OCI-LY7 (cell line): ENCODE measurements around the gene STPG1. TPM values are rescaled to one million over a fixed set of nuclear protein-coding genes. Genes with fewer than 3 reads are reported as not detected.

Experiments used
- BruUV-seq: library from RNA; stranded (reverse); fragments of 400-500 nt; replicated peaks from 2 replicates; lab custom pipeline; 2021; lab: Mats Ljungman, UMichigan
- CTCF ChIA-PET: fragments of 300-600 bp; sonication (Branson Sonifier 250); formaldehyde crosslinking; loops from one replicate; lab custom pipeline; 2022; ENCODE audit warnings: antibody characterized with exemption; ENCODE audit not compliant: unreplicated experiment; lab: Charles Lee
- POLR2A ChIA-PET: fragments of 300-600 bp; sonication (Branson Sonifier 250); formaldehyde crosslinking; loops from one replicate; lab custom pipeline; 2022; ENCODE audit warnings: antibody characterized with exemption; lab: Charles Lee
- DNase-seq: peaks from one replicate; pipeline ENCODE4 v3.0.0-alpha.2; 2015; ENCODE audit warnings: low spot score
- H2AFZ ChIP-seq: fragments of 200-600 bp; sonication (generic), shearing (Covaris generic); 2 replicates; pipeline ENCODE4 v1.6.1; 2014; ENCODE audit warnings: mild to moderate bottlenecking, antibody characterized with exemption, low read length, moderate library complexity
- H3K27ac ChIP-seq: fragments of 200-600 bp; sonication (generic); 2 replicates; pipeline ENCODE4 v1.5.1; 2014; ENCODE audit warnings: mixed run types, low read depth, mild to moderate bottlenecking, moderate library complexity, low read length, inconsistent platforms; ENCODE audit not compliant: poor library complexity, severe bottlenecking
- H3K36me3 ChIP-seq: fragments of 200-600 bp; sonication (generic); 2 replicates; pipeline ENCODE4 v1.6.1; 2014; ENCODE audit warnings: mild to moderate bottlenecking, antibody characterized with exemption, low read length, moderate library complexity, mixed read lengths; ENCODE audit not compliant: insufficient read depth
- H3K4me1 ChIP-seq: fragments of 200-600 bp; sonication (generic); 2 replicates; pipeline ENCODE4 v1.5.1; 2014; ENCODE audit warnings: mild to moderate bottlenecking, low read length; ENCODE audit not compliant: insufficient read depth, poor library complexity, severe bottlenecking
- H3K4me2 ChIP-seq: fragments of 200-600 bp; sonication (generic); 2 replicates; pipeline ENCODE4 v1.6.1; 2014; ENCODE audit warnings: mild to moderate bottlenecking, low read length
- H3K4me3 ChIP-seq: fragments of 200-600 bp; sonication (generic); 2 replicates; pipeline ENCODE4 v1.5.1; 2014; ENCODE audit warnings: mild to moderate bottlenecking, low read depth, low read length; ENCODE audit not compliant: poor library complexity, severe bottlenecking
- H3K79me2 ChIP-seq: fragments of 200-600 bp; sonication (generic); 2 replicates; pipeline ENCODE4 v1.6.1; 2016; ENCODE audit warnings: low read depth, mild to moderate bottlenecking, low read length, moderate library complexity, mixed read lengths; ENCODE audit not compliant: insufficient read depth
- H3K9me2 ChIP-seq: fragments of 200-600 bp; sonication (generic); 2 replicates; pipeline ENCODE4 v1.6.1; 2016; ENCODE audit warnings: mild to moderate bottlenecking, low read length, mixed read lengths; ENCODE audit not compliant: insufficient read depth
- H3K9me3 ChIP-seq: fragments of 200-600 bp; sonication (generic); 2 replicates; pipeline ENCODE4 v1.6.1; 2014; ENCODE audit warnings: mild to moderate bottlenecking, mixed run types, low read length, mixed read lengths
- H4K20me1 ChIP-seq: fragments of 200-600 bp; sonication (generic); 2 replicates; pipeline ENCODE4 v1.6.1; 2014; ENCODE audit warnings: mild to moderate bottlenecking, antibody characterized with exemption, low read length, moderate library complexity, mixed read lengths; ENCODE audit not compliant: insufficient read depth
- CTCF ChIP-seq: fragments of 200-600 bp; sonication (generic); conservative IDR thresholded peaks from 2 replicates; pipeline ENCODE4 v1.5.1; 2014; ENCODE audit warnings: mild to moderate bottlenecking, antibody characterized with exemption, low read length, moderate library complexity, mixed read lengths
- EZH2phosphoT487 ChIP-seq: fragments of 200-600 bp; sonication (generic); IDR thresholded peaks from 2 replicates; pipeline ENCODE4 v1.6.1; 2018; ENCODE audit warnings: low read depth, borderline replicate concordance, mild to moderate bottlenecking, mixed run types, antibody characterized with exemption, low read length, moderate library complexity, mixed read lengths
- intact Hi-C: fragments of 100-400 bp; cut with micrococcal nuclease; formaldehyde crosslinking; loops from one replicate; pipeline ENCODE4 v1.10.0; 2022; ENCODE audit not compliant: unreplicated experiment
- total RNA-seq, 2 experiments: library from RNA; depleted of rRNA in 1 of 2; stranded (reverse); fragments of >200 nt in 1 of 2; shearing (Covaris generic) in 1 of 2; gene quantifications; 2 replicates each; pipeline ENCODE4 v1.2.3, GENCODE V29; 2014 to 2022

STPG1 gene
- total RNA-seq, 2 experiments from 2014 or later = 5.1 to 9.6 TPM

GRCh38 chr1:24327891-24328290 lies 85.7 kb downstream of the STPG1 start:
- no peak for TF ChIP-seq CTCF
- TF ChIP-seq EZH2phosphoT487 = no peak
- Histone ChIP-seq H3K4me2 (no peak overlapping the region), H4K20me1 (no peaks in the 10 kb centered on the region), H3K36me3 (no peaks in the 10 kb centered on the region), H3K9me3 (no peaks in the 10 kb centered on the region), H3K4me1 (peaks cover 5% of the 10 kb centered on the region), H3K4me3 (no peak overlapping the region), H3K27ac (no peak overlapping the region), H3K9me2 (no peaks in the 10 kb centered on the region), H2AFZ (no peak overlapping the region), H3K79me2 (no peaks in the 10 kb centered on the region)
- intact Hi-C loops = no loop called here
- POLR2A ChIA-PET = no interaction called here
- no TSS peak for BruUV-seq
- CTCF ChIA-PET = no interaction called here
- no peak for DNase-seq

- POLR2A ChIA-PET = no interaction called here
- no TSS peak for BruUV-seq
- CTCF ChIA-PET = no interaction called here
These were observed 86.1 kb downstream of the STPG1 start for GRCh38 chr1:24327486-24327885.

More at GRCh38 chr1:24327486-24327885, 86.1 kb downstream of the STPG1 start:
- H3K4me2 ChIP-seq = no peak overlapping the region
- H3K79me2 ChIP-seq = no peaks in the 10 kb centered on the region
- no peak overlapping the region for H3K27ac ChIP-seq
- no peak overlapping the region for H2AFZ ChIP-seq
- DNase-seq = no peak
- H3K9me2 ChIP-seq = no peaks in the 10 kb centered on the region
- no peak overlapping the region for H3K4me3 ChIP-seq
- intact Hi-C loops = no loop called here
- H3K36me3 ChIP-seq = no peaks in the 10 kb centered on the region
- no peak for TF ChIP-seq EZH2phosphoT487
- no peak for TF ChIP-seq CTCF
- H4K20me1 ChIP-seq = no peaks in the 10 kb centered on the region
- no peaks in the 10 kb centered on the region for H3K9me3 ChIP-seq
- peaks cover 9% of the 10 kb centered on the region for H3K4me1 ChIP-seq
